HG03159 (cell line): ENCODE measurements around the gene GATAD1.
"Not testable (repeated sequence)": the region's sequence is repeated elsewhere in the genome, so short reads cannot be mapped to it uniquely, and the experiment has no call there.

Source experiments
- ATAC-seq: cut with Tn5 transposase; IDR thresholded peaks from one replicate; pipeline ENCODE4 v1.9.1; 2021; ENCODE audit warnings: mild to moderate bottlenecking, moderate library complexity; ENCODE audit not compliant: unreplicated experiment

Gene GATAD1

GRCh38 chr7:92436612-92437445, 10.5 kb upstream of the GATAD1 start:
- ATAC-seq, result no peak

GRCh38 chr7:92437956-92438491, 9.3 kb upstream of the GATAD1 start:
- no peak for ATAC-seq

GRCh38 chr7:92442720-92443119, 4.6 kb upstream of the GATAD1 start:
- not testable (repeated sequence) for ATAC-seq

- no peak for ATAC-seq
Observed at GRCh38 chr7:92446869-92447344, 375 bp upstream of the GATAD1 start.

GRCh38 chr7:92448205-92448747, 994 bp downstream of the GATAD1 start:
- peak; percentile 41 for ATAC-seq

- ATAC-seq, result no peak
Observed at GRCh38 chr7:92451645-92452044, 4.4 kb downstream of the GATAD1 start.

- ATAC-seq, result no peak
Observed at GRCh38 chr7:92456236-92456635, 9.0 kb downstream of the GATAD1 start.

GRCh38 chr7:92460109-92460508, 12.8 kb downstream of the GATAD1 start:
- no peak for ATAC-seq

GRCh38 chr7:92460510-92460909, 13.2 kb downstream of the GATAD1 start:
- ATAC-seq, result no peak

GRCh38 chr7:92461027-92462003, 14.0 kb downstream of the GATAD1 start:
- ATAC-seq, result peak; percentile 70

- ATAC-seq, result no peak
Observed at GRCh38 chr7:92462560-92462959, 15.3 kb downstream of the GATAD1 start.

- no peak for ATAC-seq
Observed at GRCh38 chr7:92464515-92464914, 17.2 kb downstream of the GATAD1 start.

- no peak for ATAC-seq
Observed at GRCh38 chr7:92466682-92467081, 19.4 kb downstream of the GATAD1 start.

- ATAC-seq, result not testable (repeated sequence)
Observed at GRCh38 chr7:92468589-92468988, 21.3 kb downstream of the GATAD1 start.

- ATAC-seq, result not testable (repeated sequence)
Observed at GRCh38 chr7:92473989-92474388, 26.7 kb downstream of the GATAD1 start.

GRCh38 chr7:92475261-92475770, 28.0 kb downstream of the GATAD1 start:
- ATAC-seq, result not testable (repeated sequence)

- ATAC-seq, result not testable (repeated sequence)
Observed at GRCh38 chr7:92475851-92476590, 28.7 kb downstream of the GATAD1 start.

GRCh38 chr7:92477681-92478080, 30.4 kb downstream of the GATAD1 start, which contains the start of gene ERVW-1:
Gene ERVW-1 (minus strand): TSS chr7:92477946. CDS start chr7:92470381, 7,565 bp downstream.
- not testable (repeated sequence) for ATAC-seq

GRCh38 chr7:92478095-92478494, 30.8 kb downstream of the GATAD1 start:
- no peak for ATAC-seq

- no peak for ATAC-seq
Observed at GRCh38 chr7:92478711-92479110, 31.4 kb downstream of the GATAD1 start.
